HCT116 (cell line): ENCODE results near the gene ADGRL3. TPM values are rescaled to one million over a fixed set of nuclear protein-coding genes. Genes with fewer than 3 reads are reported as not detected.

Experiments
- ATAC-seq: fragments of 200-7000 bp; cut with Tn5 transposase; 2 replicates; pipeline ENCODE4 v1.9.1; 2020; ENCODE audit warnings: mild to moderate bottlenecking, moderate library complexity
- BruUV-seq: library from RNA; stranded (reverse); fragments of 400-500 nt; replicated peaks from 2 replicates; lab custom pipeline; 2021; lab: Mats Ljungman, UMichigan
- CTCF ChIA-PET: fragments of 300-600 bp; sonication (Branson Sonifier 250); formaldehyde crosslinking; loops from one replicate; lab custom pipeline; 2021; ENCODE audit warnings: antibody characterized with exemption; lab: Charles Lee
- POLR2A ChIA-PET: fragments of 300-600, 350-600 bp; sonication (Branson Sonifier 250); formaldehyde crosslinking; loops from one replicate; lab custom pipeline; 2021; ENCODE audit warnings: antibody characterized with exemption; lab: Charles Lee
- RAD21 ChIA-PET, 2 experiments: fragments of 300-600 bp; sonication (Branson Sonifier 250); formaldehyde crosslinking; loops; one replicate each; lab custom pipeline; 2023; ENCODE audit warnings: low total read pairs in 2 of 2; ENCODE audit not compliant: uncharacterized antibody in 2 of 2, unreplicated experiment in 2 of 2, low non-redundant PET in 1 of 2; lab: Charles Lee
- DNase-seq: peaks from one replicate; pipeline ENCODE4 v3.0.0-alpha.2; 2010; ENCODE audit warnings: low read depth, low spot score
- H2AFZ ChIP-seq: fragments of 200-600 bp; shearing (Covaris generic), sonication (generic); 2 replicates; pipeline ENCODE4 v1.6.1; 2017; ENCODE audit warnings: low read depth, mixed run types, mixed read lengths, antibody characterized with exemption, low read length; ENCODE audit not compliant: poor library complexity, severe bottlenecking
- H3K27ac ChIP-seq: 2 replicates; pipeline ENCODE4 v1.5.1; 2012; ENCODE audit warnings: low read depth, low read length
- H3K27me3 ChIP-seq: fragments of 200-600 bp; sonication (generic); 2 replicates; pipeline ENCODE4 v1.6.1; 2016; ENCODE audit warnings: mixed run types, low read length, mixed read lengths; ENCODE audit not compliant: insufficient read depth
- H3K36me3 ChIP-seq, 2 experiments: fragments of 200-500 bp in 1 of 2; fragments of 200-600 bp in 1 of 2; sonication (Bioruptor generic) in 1 of 2; sonication (generic) in 1 of 2; 2 replicates each; pipeline versions ENCODE4 v1.5.1 to v1.6.1; 2014 to 2016; ENCODE audit warnings: low read length in 2 of 2, inconsistent platforms in 1 of 2, mixed read lengths in 1 of 2, mixed run types in 1 of 2; ENCODE audit not compliant: insufficient read depth in 2 of 2, control insufficient read depth in 1 of 2
- H3K4me1 ChIP-seq, 2 experiments: fragments of 200-600 bp in 1 of 2; sonication (generic) in 1 of 2; 2 replicates each; pipeline versions ENCODE4 v1.5.1 to v1.6.1; 2012 to 2017; ENCODE audit warnings: low read length in 2 of 2, inconsistent platforms in 1 of 2, mild to moderate bottlenecking in 1 of 2, mixed read lengths in 1 of 2, mixed run types in 1 of 2, moderate library complexity in 1 of 2; ENCODE audit not compliant: insufficient read depth in 2 of 2, control insufficient read depth in 1 of 2
- H3K4me2 ChIP-seq: fragments of 200-600 bp; sonication (generic); 2 replicates; pipeline ENCODE4 v1.6.1; 2017; ENCODE audit warnings: mixed run types, low read length, mixed read lengths
- H3K4me3 ChIP-seq, 2 experiments: fragments of 200-600 bp in 1 of 2; sonication (generic) in 1 of 2; replicated peaks in 1 of 2; 2 replicates each; pipeline ENCODE4 v1.5.1; 2011 to 2016; ENCODE audit warnings: low read length in 2 of 2, control low read depth in 1 of 2, low read depth in 1 of 2, mild to moderate bottlenecking in 1 of 2, mixed read lengths in 1 of 2, mixed run types in 1 of 2
- H3K79me2 ChIP-seq: fragments of 200-600 bp; sonication (generic); 2 replicates; pipeline ENCODE4 v1.6.1; 2017; ENCODE audit warnings: mild to moderate bottlenecking, mixed run types, low read length, moderate library complexity, mixed read lengths; ENCODE audit not compliant: insufficient read depth
- H3K9ac ChIP-seq: fragments of 200-600 bp; sonication (generic); 2 replicates; pipeline ENCODE4 v1.6.1; 2016; ENCODE audit warnings: low read length, mixed read lengths
- H3K9me2 ChIP-seq: fragments of 200-600 bp; sonication (generic), shearing (Covaris generic); 2 replicates; pipeline ENCODE4 v1.6.1; 2017; ENCODE audit warnings: mixed run types, mild to moderate bottlenecking, moderate library complexity; ENCODE audit not compliant: insufficient read depth
- H3K9me3 ChIP-seq, 2 experiments: fragments of 200-500 bp in 1 of 2; fragments of 200-600 bp in 1 of 2; sonication (Bioruptor generic) in 1 of 2; sonication (generic) in 1 of 2; 2 replicates each; pipeline ENCODE4 v1.6.1; 2014 to 2017; ENCODE audit warnings: low read length in 2 of 2, mixed read lengths in 2 of 2, inconsistent platforms in 1 of 2, low read depth in 1 of 2, mild to moderate bottlenecking in 1 of 2, mixed run types in 1 of 2, moderate library complexity in 1 of 2; ENCODE audit not compliant: control insufficient read depth in 1 of 2, insufficient read depth in 1 of 2
- H4K20me1 ChIP-seq: fragments of 200-600 bp; sonication (generic), shearing (Covaris generic); 2 replicates; pipeline ENCODE4 v1.6.1; 2017; ENCODE audit warnings: mixed run types, mild to moderate bottlenecking, moderate library complexity; ENCODE audit not compliant: insufficient read depth
- CBX3 ChIP-seq: IDR thresholded peaks from 2 replicates; pipeline ENCODE4 v1.6.1; 2012; ENCODE audit warnings: low read depth
- CTCF ChIP-seq, 3 experiments: fragments of 200-600 bp in 1 of 3; sonication (generic) in 1 of 3; IDR thresholded peaks in 2 of 3; conservative IDR thresholded peaks in 1 of 3; 2 replicates each; pipeline ENCODE4 v1.5.1; 2012 to 2017; ENCODE audit warnings: low read depth in 2 of 3, low read length in 2 of 3, antibody characterized with exemption in 1 of 3, borderline replicate concordance in 1 of 3, control low read depth in 1 of 3, mild to moderate bottlenecking in 1 of 3, mixed read lengths in 1 of 3, mixed run types in 1 of 3, moderate library complexity in 1 of 3; ENCODE audit not compliant: insufficient read depth in 1 of 3
- EGR1 ChIP-seq: IDR thresholded peaks from 2 replicates; pipeline ENCODE4 v1.6.1; 2012; ENCODE audit warnings: low read depth
- ELF1 ChIP-seq: IDR thresholded peaks from 2 replicates; pipeline ENCODE4 v1.6.1; 2012; ENCODE audit warnings: low read depth, borderline replicate concordance
- EZH2 ChIP-seq: fragments of 200-600 bp; sonication (generic); IDR thresholded peaks from 2 replicates; pipeline ENCODE4 v1.6.1; 2017; ENCODE audit warnings: antibody characterized with exemption, mixed run types
- EZH2phosphoT487 ChIP-seq: fragments of 200-600 bp; IDR thresholded peaks from 2 replicates; pipeline ENCODE4 v1.6.1; 2018; ENCODE audit warnings: antibody characterized with exemption, borderline replicate concordance
- JUND ChIP-seq: IDR thresholded peaks from 2 replicates; pipeline ENCODE4 v1.6.1; 2012
- POLR2A ChIP-seq: IDR thresholded peaks from 2 replicates; pipeline ENCODE4 v1.7.0; 2011; ENCODE audit warnings: borderline replicate concordance; ENCODE audit not compliant: insufficient read depth, insufficient read length; ENCODE audit errors: extremely low read depth
- RAD21 ChIP-seq: IDR thresholded peaks from 2 replicates; pipeline ENCODE4 v1.6.1; 2012; ENCODE audit warnings: low read depth, mild to moderate bottlenecking
- REST ChIP-seq: IDR thresholded peaks from 2 replicates; pipeline ENCODE4 v1.6.1; 2012; ENCODE audit warnings: low read depth
- SIN3A ChIP-seq: IDR thresholded peaks from 2 replicates; pipeline ENCODE4 v1.6.1; 2012; ENCODE audit warnings: low read depth
- SP1 ChIP-seq: IDR thresholded peaks from 2 replicates; pipeline ENCODE4 v1.6.1; 2012; ENCODE audit warnings: low read depth
- YY1 ChIP-seq: IDR thresholded peaks from 2 replicates; pipeline ENCODE4 v1.6.1; 2011; ENCODE audit warnings: low read length, low read depth, moderate library complexity, mild to moderate bottlenecking; ENCODE audit not compliant: insufficient replicate concordance; ENCODE audit errors: extremely low read depth
- ZBTB33 ChIP-seq: IDR thresholded peaks from 2 replicates; pipeline ENCODE4 v1.6.1; 2011; ENCODE audit warnings: mild to moderate bottlenecking, low read length, moderate library complexity; ENCODE audit not compliant: insufficient replicate concordance; ENCODE audit errors: extremely low read depth
- ZFX ChIP-seq: fragments of 450-650 bp; IDR thresholded peaks from 2 replicates; pipeline ENCODE4 v1.6.1; 2017
- ZNF274 ChIP-seq: fragments of 200-500 bp; sonication (Bioruptor generic); IDR thresholded peaks from 2 replicates; pipeline ENCODE4 v1.6.1; 2014; ENCODE audit warnings: mild to moderate bottlenecking, low read depth, low read length, inconsistent platforms
- intact Hi-C: fragments of 100-400 bp; cut with micrococcal nuclease; formaldehyde crosslinking; loops from 2 replicates; pipeline ENCODE4 v1.10.0; 2022
- total RNA-seq: library from RNA; stranded (reverse); gene quantifications from one replicate; pipeline ENCODE4 v1.2.1, GENCODE V29; 2021; ENCODE audit not compliant: unreplicated experiment

The ADGRL3 gene
- total RNA-seq, 1 experiment from 2014 or later, result not detected

GRCh38 chr4:61938250-61938846 is 738.2 kb downstream of the ADGRL3 start:
- H3K4me2 ChIP-seq, result no peak overlapping the region
- no peaks in the 10 kb centered on the region for H3K9me2 ChIP-seq
- no peaks in the 10 kb centered on the region for H3K79me2 ChIP-seq
- no peak overlapping the region for H3K9ac ChIP-seq
- DNase-seq (no peak), ATAC-seq (no peak)
- H3K4me1 ChIP-seq, result no peaks in the 10 kb centered on the region
- no peak overlapping the region for H3K27ac ChIP-seq
- intact Hi-C loops, result no loop called here
- no TSS peak for BruUV-seq
- no peaks in the 10 kb centered on the region for H3K36me3 ChIP-seq
- POLR2A ChIA-PET, result no interaction called here
- no peaks in the 10 kb centered on the region for H3K27me3 ChIP-seq
- no peaks in the 10 kb centered on the region for H4K20me1 ChIP-seq
- no peak overlapping the region for H3K4me3 ChIP-seq
- peaks cover 11 to 12% of the 10 kb centered on the region in 2 experiments; a peak in 2 of 4 replicates for H3K9me3 ChIP-seq
- CTCF ChIA-PET, result no interaction called here
- TF ChIP-seq CBX3, result no peak
- TF ChIP-seq EZH2phosphoT487, result no peak
- no peak for TF ChIP-seq RAD21
- no peak for TF ChIP-seq EGR1
- no peak for TF ChIP-seq JUND
- no peak for TF ChIP-seq YY1
- TF ChIP-seq ELF1, result no peak
- no peak for TF ChIP-seq CTCF (IDR thresholded peaks at IDR 0.05 in 2 of 3, conservative IDR thresholded peaks at IDR 0.05 in 1 of 3; ENCODE audit: borderline replicate concordance in 1 of 3, insufficient read depth in 1 of 3, low read depth in 2 of 3, low read length in 2 of 3)
- TF ChIP-seq POLR2A, result no peak
- TF ChIP-seq SP1, result no peak
- no peak for TF ChIP-seq ZBTB33
- no peak for TF ChIP-seq REST
- TF ChIP-seq SIN3A, result no peak
- TF ChIP-seq EZH2, result no peak
- TF ChIP-seq ZFX, result no peak
- TF ChIP-seq ZNF274, result no peak
- RAD21 ChIA-PET, result no interaction called here
- no peak overlapping the region for H2AFZ ChIP-seq
